ENCODE measurements around the gene NAT8L.
"Not testable (repeated sequence)": the region's sequence is repeated elsewhere in the genome, so short reads cannot be mapped to it uniquely, and the experiment has no call there.

The NAT8L gene

DNA sequence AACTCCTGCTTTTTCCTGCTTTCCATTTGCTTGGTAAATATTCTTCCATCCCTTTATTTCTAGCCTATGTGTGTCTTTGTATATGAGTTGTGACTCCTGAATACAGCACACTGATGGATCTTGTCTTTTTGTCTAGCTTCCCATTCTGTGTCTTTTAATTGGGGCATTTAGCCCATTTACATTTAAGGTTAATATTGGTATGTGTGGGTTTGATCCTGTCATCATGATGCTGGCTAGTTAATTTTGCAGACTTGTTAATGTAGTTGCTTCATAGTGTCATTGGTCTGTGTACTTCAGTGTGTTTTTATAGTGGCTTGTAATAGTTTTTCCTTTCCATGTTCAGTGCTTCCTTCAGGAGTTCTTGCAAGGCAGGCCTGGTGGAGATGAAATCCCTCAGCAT lies 28.0 kb upstream of the NAT8L start:
- not testable (repeated sequence) for H3K23ac ChIP-seq (ENCODE audit: low read length in 2 of 2); H2BK15ac ChIP-seq (ENCODE audit: low read depth, poor library complexity, severe bottlenecking); H3K4me2 ChIP-seq (ENCODE audit: low read length, poor library complexity, severe bottlenecking); H3K9me3 ChIP-seq (ENCODE audit: control insufficient read depth, low read length); H3K4me1 ChIP-seq (ENCODE audit: control insufficient read depth, insufficient read depth, low read depth, low read length); H3K79me1 ChIP-seq (replicated peaks; ENCODE audit: low read length, poor library complexity, severe bottlenecking); H2BK5ac ChIP-seq (ENCODE audit: low read depth, low read length, poor library complexity, severe bottlenecking); DNase-seq; H3K14ac ChIP-seq (ENCODE audit: low read length in 2 of 2); H3K18ac ChIP-seq (ENCODE audit: low read depth in 1 of 2, low read length in 2 of 2); H3K27ac ChIP-seq (ENCODE audit: low read length, poor library complexity, severe bottlenecking); H3K4me3 ChIP-seq (ENCODE audit: insufficient read depth in 1 of 2, low read depth in 1 of 2, low read length in 2 of 2); H4K91ac ChIP-seq (ENCODE audit: low read length); H3K4ac ChIP-seq (ENCODE audit: low read depth in 1 of 2, low read length in 2 of 2); H3K36me3 ChIP-seq (ENCODE audit: control insufficient read depth in 1 of 2, insufficient read depth in 2 of 2, low read depth in 1 of 2, low read length in 2 of 2); H3K9ac ChIP-seq (ENCODE audit: low read length); H2AK5ac ChIP-seq (ENCODE audit: low read length, severe bottlenecking); H2BK120ac ChIP-seq (ENCODE audit: low read depth, low read length); H2BK12ac ChIP-seq (ENCODE audit: low read length in 2 of 2); H4K8ac ChIP-seq (ENCODE audit: low read length); H2AFZ ChIP-seq (ENCODE audit: low read depth, low read length)
- H3K27me3 ChIP-seq (ENCODE audit: control insufficient read depth in 1 of 2, insufficient read depth in 1 of 2, low read length in 2 of 2), result peaks cover 32 to 34% of the 10 kb centered on the region in 2 experiments

- Histone ChIP-seq H2BK12ac (ENCODE audit: low read length in 2 of 2) (no peak overlapping the region), H2BK15ac (ENCODE audit: low read depth, poor library complexity, severe bottlenecking) (no peak overlapping the region), H2AFZ (ENCODE audit: low read depth, low read length) (no peak overlapping the region), H4K8ac (ENCODE audit: low read length) (no peak overlapping the region), H3K23ac (ENCODE audit: low read length in 2 of 2) (no peak overlapping the region), H3K36me3 (ENCODE audit: control insufficient read depth in 1 of 2, insufficient read depth in 2 of 2, low read depth in 1 of 2, low read length in 2 of 2) (no peaks in the 10 kb centered on the region), H3K4me3 (ENCODE audit: insufficient read depth in 1 of 2, low read depth in 1 of 2, low read length in 2 of 2) (no peak overlapping the region), H3K79me1 (replicated peaks; ENCODE audit: low read length, poor library complexity, severe bottlenecking) (no peaks in the 10 kb centered on the region), H3K4me2 (ENCODE audit: low read length, poor library complexity, severe bottlenecking) (no peak overlapping the region), H2AK5ac (ENCODE audit: low read length, severe bottlenecking) (no peak overlapping the region), H3K27me3 (ENCODE audit: control insufficient read depth in 1 of 2, insufficient read depth in 1 of 2, low read length in 2 of 2) (peaks cover 33 to 43% of the 10 kb centered on the region in 2 experiments), H2BK5ac (ENCODE audit: low read depth, low read length, poor library complexity, severe bottlenecking) (no peak overlapping the region), H3K9me3 (ENCODE audit: control insufficient read depth, low read length) (no peaks in the 10 kb centered on the region), H2BK120ac (ENCODE audit: low read depth, low read length) (no peak overlapping the region), H3K4me1 (ENCODE audit: control insufficient read depth, insufficient read depth, low read depth, low read length) (peaks cover 11% of the 10 kb centered on the region), H3K14ac (ENCODE audit: low read length in 2 of 2) (no peak overlapping the region), H3K18ac (ENCODE audit: low read depth in 1 of 2, low read length in 2 of 2) (no peak overlapping the region), H3K27ac (ENCODE audit: low read length, poor library complexity, severe bottlenecking) (no peak overlapping the region), H3K4ac (ENCODE audit: low read depth in 1 of 2, low read length in 2 of 2) (no peak overlapping the region), H3K9ac (ENCODE audit: low read length) (no peak overlapping the region), H4K91ac (ENCODE audit: low read length) (no peak overlapping the region)
- DNase-seq, result no peak
- WGBS, result 89% methylated on average over 10 of the region's 10 CpGs
These were observed 22.8 kb upstream of the NAT8L start for GRCh38 chr4:2036327-2036726.

DNA sequence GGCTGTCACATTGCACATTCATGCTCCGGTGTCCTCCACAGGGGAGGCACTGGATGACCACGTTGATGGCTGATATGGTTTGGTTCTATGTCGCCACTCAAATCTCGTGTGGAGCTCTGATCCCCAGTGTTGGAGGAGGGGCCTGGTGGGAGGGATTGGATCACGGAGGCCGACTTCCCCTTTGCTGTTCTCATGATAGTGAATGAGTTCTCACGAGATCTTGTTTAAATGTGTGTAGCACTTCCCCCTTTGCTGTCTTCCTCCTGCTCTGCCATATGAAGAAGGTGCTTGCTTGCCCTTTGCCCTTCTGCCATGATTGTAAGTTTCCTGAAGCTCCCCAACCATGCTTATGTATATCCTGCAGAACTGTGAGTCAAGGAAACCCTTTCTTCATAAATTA lies 22.3 kb upstream of the NAT8L start:
- no peak for DNase-seq
- no peak overlapping the region for H3K23ac ChIP-seq (ENCODE audit: low read length in 2 of 2)
- H3K27me3 ChIP-seq (ENCODE audit: control insufficient read depth in 1 of 2, insufficient read depth in 1 of 2, low read length in 2 of 2), result peaks cover 37 to 48% of the 10 kb centered on the region in 2 experiments
- H3K4me2 ChIP-seq (ENCODE audit: low read length, poor library complexity, severe bottlenecking), result no peak overlapping the region
- no peak overlapping the region for H2AFZ ChIP-seq (ENCODE audit: low read depth, low read length)
- no peak overlapping the region for H3K4ac ChIP-seq (ENCODE audit: low read depth in 1 of 2, low read length in 2 of 2)
- no peak overlapping the region for H2AK5ac ChIP-seq (ENCODE audit: low read length, severe bottlenecking)
- no peak overlapping the region for H2BK15ac ChIP-seq (ENCODE audit: low read depth, poor library complexity, severe bottlenecking)
- H3K18ac ChIP-seq (ENCODE audit: low read depth in 1 of 2, low read length in 2 of 2), result no peak overlapping the region
- no peak overlapping the region for H4K8ac ChIP-seq (ENCODE audit: low read length)
- no peak overlapping the region for H3K4me3 ChIP-seq (ENCODE audit: insufficient read depth in 1 of 2, low read depth in 1 of 2, low read length in 2 of 2)
- no peak overlapping the region for H3K9ac ChIP-seq (ENCODE audit: low read length)
- H3K4me1 ChIP-seq (ENCODE audit: control insufficient read depth, insufficient read depth, low read depth, low read length), result peaks cover 16% of the 10 kb centered on the region
- H4K91ac ChIP-seq (ENCODE audit: low read length), result no peak overlapping the region
- H3K9me3 ChIP-seq (ENCODE audit: control insufficient read depth, low read length), result no peaks in the 10 kb centered on the region
- H2BK12ac ChIP-seq (ENCODE audit: low read length in 2 of 2), result no peak overlapping the region
- H2BK120ac ChIP-seq (ENCODE audit: low read depth, low read length), result no peak overlapping the region
- 76% methylated on average over 7 of the region's 7 CpGs for WGBS
- no peak overlapping the region for H3K14ac ChIP-seq (ENCODE audit: low read length in 2 of 2)
- no peaks in the 10 kb centered on the region for H3K36me3 ChIP-seq (ENCODE audit: control insufficient read depth in 1 of 2, insufficient read depth in 2 of 2, low read depth in 1 of 2, low read length in 2 of 2)
- H3K79me1 ChIP-seq (replicated peaks; ENCODE audit: low read length, poor library complexity, severe bottlenecking), result no peaks in the 10 kb centered on the region
- H3K27ac ChIP-seq (ENCODE audit: low read length, poor library complexity, severe bottlenecking), result no peak overlapping the region
- H2BK5ac ChIP-seq (ENCODE audit: low read depth, low read length, poor library complexity, severe bottlenecking), result no peak overlapping the region

DNA sequence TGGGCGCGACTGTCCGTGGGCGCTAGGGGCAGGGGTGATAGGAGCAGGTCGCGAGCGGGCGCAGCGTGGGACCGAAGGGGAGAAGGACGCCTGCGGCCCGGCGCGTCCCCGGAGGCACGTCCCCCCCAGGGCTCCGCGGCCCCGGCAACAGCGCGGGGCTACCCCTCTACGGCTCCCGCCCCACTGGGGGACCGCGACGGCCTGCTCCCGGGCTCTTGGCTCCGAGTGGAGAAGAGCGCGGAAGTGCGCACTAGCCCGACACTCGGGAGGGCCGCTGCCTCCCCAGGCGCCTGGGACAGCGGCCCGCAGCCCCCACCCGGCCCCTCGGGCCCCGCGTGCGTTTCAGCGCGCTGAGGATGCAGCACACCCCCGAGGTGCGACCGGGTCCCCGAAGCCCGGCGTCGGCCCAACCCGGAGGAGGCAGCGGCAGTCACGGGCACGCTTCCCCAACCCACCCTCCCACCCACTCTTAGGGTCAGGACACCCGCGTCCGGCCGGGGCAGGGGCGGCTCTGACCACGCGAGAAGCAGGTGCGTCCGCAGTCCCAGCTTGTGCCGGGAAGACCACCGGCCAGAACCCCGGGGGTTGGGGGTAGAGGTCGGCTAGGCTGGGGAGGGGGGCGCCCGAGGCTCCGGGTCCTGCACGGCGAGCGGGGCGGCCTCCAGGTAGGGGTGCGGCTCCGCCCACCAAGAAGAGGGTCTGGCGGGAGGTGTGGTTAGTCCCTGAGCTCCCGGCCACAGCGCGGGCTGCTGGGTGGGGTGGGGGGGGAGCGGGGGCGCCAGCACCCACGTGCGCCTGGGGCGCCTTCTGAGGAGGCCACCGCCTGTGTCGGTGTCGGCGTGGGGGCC lies 18.5 kb upstream of the NAT8L start:
- Histone ChIP-seq H3K14ac (ENCODE audit: low read length in 2 of 2) (no peak overlapping the region), H3K4me3 (ENCODE audit: insufficient read depth in 1 of 2, low read depth in 1 of 2, low read length in 2 of 2) (peak overlapping the region; percentile 85 to 86), H2BK5ac (ENCODE audit: low read depth, low read length, poor library complexity, severe bottlenecking) (no peak overlapping the region), H2BK120ac (ENCODE audit: low read depth, low read length) (no peak overlapping the region), H2AK5ac (ENCODE audit: low read length, severe bottlenecking) (no peak overlapping the region), H4K91ac (ENCODE audit: low read length) (no peak overlapping the region), H3K36me3 (ENCODE audit: control insufficient read depth in 1 of 2, insufficient read depth in 2 of 2, low read depth in 1 of 2, low read length in 2 of 2) (peaks cover 0 to 14% of the 10 kb centered on the region in 2 experiments), H3K27me3 (ENCODE audit: control insufficient read depth in 1 of 2, insufficient read depth in 1 of 2, low read length in 2 of 2) (peaks cover 21 to 24% of the 10 kb centered on the region in 2 experiments), H3K79me1 (replicated peaks; ENCODE audit: low read length, poor library complexity, severe bottlenecking) (peaks cover 8% of the 10 kb centered on the region), H2AFZ (ENCODE audit: low read depth, low read length) (peak overlapping the region; percentile 2), H3K18ac (ENCODE audit: low read depth in 1 of 2, low read length in 2 of 2) (no peak overlapping the region), H3K9me3 (ENCODE audit: control insufficient read depth, low read length) (peaks cover 6% of the 10 kb centered on the region), H3K23ac (ENCODE audit: low read length in 2 of 2) (no peak overlapping the region), H2BK15ac (ENCODE audit: low read depth, poor library complexity, severe bottlenecking) (peak overlapping the region; percentile 40), H3K4me1 (ENCODE audit: control insufficient read depth, insufficient read depth, low read depth, low read length) (peaks cover 34% of the 10 kb centered on the region), H4K8ac (ENCODE audit: low read length) (no peak overlapping the region), H2BK12ac (ENCODE audit: low read length in 2 of 2) (no peak overlapping the region), H3K4me2 (ENCODE audit: low read length, poor library complexity, severe bottlenecking) (peak overlapping the region; percentile 92), H3K4ac (ENCODE audit: low read depth in 1 of 2, low read length in 2 of 2) (no peak overlapping the region), H3K27ac (ENCODE audit: low read length, poor library complexity, severe bottlenecking) (no peak overlapping the region), H3K9ac (ENCODE audit: low read length) (no peak overlapping the region)
- no peak for DNase-seq
- 14% methylated on average over 55 of the region's 91 CpGs for WGBS
